ENCODE measurements around the gene LYRM2. TPM values are rescaled to one million over a fixed set of nuclear protein-coding genes. Genes with fewer than 3 reads are reported as not detected.

Gene LYRM2
- polyA plus RNA-seq, 3 donors from 2014 or later: 56.5 to 69.4 (median 66.8) TPM

DNA sequence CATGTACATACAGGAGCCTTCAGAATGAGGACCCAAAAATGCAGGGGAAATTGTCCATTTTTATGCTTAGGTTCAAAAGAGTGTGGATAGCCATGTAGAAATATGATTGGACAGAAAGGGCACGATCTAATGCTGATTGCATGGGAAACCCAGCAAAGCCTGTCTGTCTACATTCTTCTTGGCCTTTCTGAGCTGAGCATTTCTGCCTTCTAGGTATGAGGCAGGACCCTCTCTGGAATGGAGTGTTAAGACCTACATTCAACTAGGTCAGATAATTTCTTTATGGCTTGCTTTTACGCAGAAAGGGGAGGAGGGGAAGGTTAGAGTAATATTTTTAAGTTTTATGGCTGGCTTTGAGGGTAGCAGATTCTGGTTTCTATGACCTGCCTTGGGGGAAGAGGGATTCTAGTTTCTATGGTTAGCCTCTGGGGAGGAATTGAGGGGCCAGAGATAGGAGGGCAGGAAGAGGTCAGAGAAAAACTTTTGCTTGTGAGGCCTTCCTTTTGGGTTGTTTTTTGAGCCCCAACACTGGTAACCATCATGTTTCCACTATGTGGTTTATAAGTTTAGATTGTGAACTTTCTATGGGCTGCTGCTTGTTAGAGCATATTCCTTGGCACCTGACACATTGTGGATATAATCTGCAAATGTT, 63.5 kb downstream of the LYRM2 start:
- no peaks in the 10 kb centered on the region for H3K9me3 Mint-ChIP-seq
- H3K4me3 Mint-ChIP-seq: no peak overlapping the region
- H3K27ac Mint-ChIP-seq: no peak overlapping the region
- no peaks in the 10 kb centered on the region for H3K4me1 Mint-ChIP-seq
- no peak for DNase-seq
- no peaks in the 10 kb centered on the region for H3K36me3 Mint-ChIP-seq
- peaks cover 0 to 8% (median 4%) of the 10 kb centered on the region in 3 donors for H3K27me3 Mint-ChIP-seq (ENCODE audit: low read depth in 3 of 3)

GRCh38 chr6:89567630-89568390, 70.7 kb downstream of the LYRM2 start:
- no peak overlapping the region for H3K4me3 Mint-ChIP-seq
- no peaks in the 10 kb centered on the region for H3K4me1 Mint-ChIP-seq

GRCh38 chr6:89566930-89567629, 71.5 kb downstream of the LYRM2 start:
- no peaks in the 10 kb centered on the region for H3K4me1 Mint-ChIP-seq
- H3K27ac Mint-ChIP-seq: no peak overlapping the region
- peaks cover 0 to 8% (median 7%) of the 10 kb centered on the region in 3 donors for H3K27me3 Mint-ChIP-seq (ENCODE audit: low read depth in 3 of 3)
- DNase-seq: no peak
- H3K36me3 Mint-ChIP-seq: no peaks in the 10 kb centered on the region
- no peaks in the 10 kb centered on the region for H3K9me3 Mint-ChIP-seq
- H3K4me3 Mint-ChIP-seq: no peak overlapping the region

More at GRCh38 chr6:89567630-89568390, 70.7 kb downstream of the LYRM2 start:
- Mint-ChIP-seq H3K36me3 (no peaks in the 10 kb centered on the region), H3K27me3 (ENCODE audit: low read depth in 3 of 3) (peaks cover 0 to 7% (median 7%) of the 10 kb centered on the region in 3 donors), H3K9me3 (no peaks in the 10 kb centered on the region), H3K27ac (no peak overlapping the region)
- DNase-seq: no peak

DNA sequence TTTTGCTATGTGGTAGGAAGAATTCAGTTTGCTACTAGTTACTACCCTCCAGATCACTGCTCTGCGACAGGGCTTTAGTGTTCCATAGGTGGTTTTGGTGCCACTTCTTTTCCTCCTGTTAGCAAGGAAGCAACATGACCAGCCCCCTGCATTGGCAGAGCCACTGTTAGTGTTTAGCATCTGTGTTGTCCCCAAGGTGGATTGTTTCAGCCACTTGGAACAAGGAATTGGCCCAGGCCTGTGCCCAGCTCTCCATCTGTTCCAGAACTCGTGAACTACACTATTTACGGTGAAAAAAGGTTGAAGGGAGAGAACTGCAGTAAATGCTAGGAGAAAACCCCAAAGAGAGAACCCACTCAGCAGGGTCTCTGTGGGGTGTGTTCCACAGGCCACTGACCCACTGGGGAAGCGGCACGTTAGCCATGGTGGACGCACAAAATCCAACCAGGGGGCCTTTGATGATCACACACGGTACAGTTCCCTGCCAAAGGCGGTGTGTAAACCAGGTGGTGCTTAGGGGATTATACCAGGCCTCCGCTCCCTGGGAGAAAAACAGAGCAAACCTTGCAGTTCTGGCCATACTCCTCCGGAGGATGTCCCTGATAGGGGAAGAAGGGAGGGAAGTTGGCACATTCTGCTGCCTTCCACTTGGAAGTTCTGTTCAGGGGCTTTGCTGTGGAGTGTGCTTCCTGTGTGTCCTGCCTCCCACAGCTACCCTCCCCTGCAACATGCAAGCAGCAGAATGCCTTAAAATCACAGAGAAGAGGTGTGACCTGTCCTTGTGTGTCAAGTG, 72.3 kb downstream of the LYRM2 start:
- H3K27ac Mint-ChIP-seq: no peak overlapping the region
- peaks cover 0 to 7% (median 4%) of the 10 kb centered on the region in 3 donors for H3K27me3 Mint-ChIP-seq (ENCODE audit: low read depth in 3 of 3)
- H3K4me3 Mint-ChIP-seq: no peak overlapping the region
- H3K9me3 Mint-ChIP-seq: no peaks in the 10 kb centered on the region
- H3K36me3 Mint-ChIP-seq: no peaks in the 10 kb centered on the region
- no peak for DNase-seq
- no peaks in the 10 kb centered on the region for H3K4me1 Mint-ChIP-seq

DNA sequence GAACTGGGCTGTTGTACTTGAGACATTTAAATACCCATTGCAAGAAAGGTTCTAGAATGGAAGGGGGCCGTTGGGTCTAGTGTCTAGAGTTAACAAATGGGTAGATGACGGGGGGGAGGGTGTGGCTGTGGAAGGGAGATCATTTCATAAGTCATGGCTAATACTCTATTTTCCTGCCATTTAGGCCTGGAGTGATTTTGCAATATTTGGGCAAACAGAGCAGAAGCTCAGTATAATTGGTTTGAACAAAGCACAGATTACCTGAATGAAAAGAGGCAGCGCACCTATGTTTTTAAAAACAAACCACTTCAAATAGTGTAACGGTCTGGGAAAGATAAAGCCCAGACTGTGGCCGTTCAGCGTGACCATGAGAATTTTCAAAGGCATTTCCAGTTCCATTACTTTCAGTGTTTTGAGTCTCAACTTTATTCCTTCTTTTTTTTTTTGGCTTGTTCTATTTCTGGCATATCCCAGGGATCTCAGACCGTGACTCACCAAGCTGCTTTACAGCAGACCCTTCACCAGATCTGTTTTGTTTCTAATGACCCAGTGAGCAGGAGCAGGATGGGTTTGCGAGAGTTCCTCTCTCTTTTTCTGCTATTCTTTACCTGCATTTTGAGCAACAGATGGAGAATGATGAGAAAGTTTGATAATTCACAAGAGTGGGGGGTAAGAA, 73.7 kb downstream of the LYRM2 start:
- H3K9me3 Mint-ChIP-seq: no peaks in the 10 kb centered on the region
- H3K4me1 Mint-ChIP-seq: no peaks in the 10 kb centered on the region
- H3K27me3 Mint-ChIP-seq (ENCODE audit: low read depth in 3 of 3): peaks cover 0 to 7% (median 4%) of the 10 kb centered on the region in 3 donors
- DNase-seq: no peak
- H3K4me3 Mint-ChIP-seq: no peak overlapping the region
- H3K36me3 Mint-ChIP-seq: no peaks in the 10 kb centered on the region
- H3K27ac Mint-ChIP-seq: no peak overlapping the region

- Mint-ChIP-seq H3K4me1 (no peaks in the 10 kb centered on the region), H3K27ac (no peak overlapping the region), H3K4me3 (no peak overlapping the region), H3K36me3 (no peaks in the 10 kb centered on the region), H3K27me3 (ENCODE audit: low read depth in 3 of 3) (peaks cover 0 to 7% (median 4%) of the 10 kb centered on the region in 3 donors), H3K9me3 (no peaks in the 10 kb centered on the region)
- no peak for DNase-seq
These were observed 74.7 kb downstream of the LYRM2 start for GRCh38 chr6:89563866-89564265.

DNA sequence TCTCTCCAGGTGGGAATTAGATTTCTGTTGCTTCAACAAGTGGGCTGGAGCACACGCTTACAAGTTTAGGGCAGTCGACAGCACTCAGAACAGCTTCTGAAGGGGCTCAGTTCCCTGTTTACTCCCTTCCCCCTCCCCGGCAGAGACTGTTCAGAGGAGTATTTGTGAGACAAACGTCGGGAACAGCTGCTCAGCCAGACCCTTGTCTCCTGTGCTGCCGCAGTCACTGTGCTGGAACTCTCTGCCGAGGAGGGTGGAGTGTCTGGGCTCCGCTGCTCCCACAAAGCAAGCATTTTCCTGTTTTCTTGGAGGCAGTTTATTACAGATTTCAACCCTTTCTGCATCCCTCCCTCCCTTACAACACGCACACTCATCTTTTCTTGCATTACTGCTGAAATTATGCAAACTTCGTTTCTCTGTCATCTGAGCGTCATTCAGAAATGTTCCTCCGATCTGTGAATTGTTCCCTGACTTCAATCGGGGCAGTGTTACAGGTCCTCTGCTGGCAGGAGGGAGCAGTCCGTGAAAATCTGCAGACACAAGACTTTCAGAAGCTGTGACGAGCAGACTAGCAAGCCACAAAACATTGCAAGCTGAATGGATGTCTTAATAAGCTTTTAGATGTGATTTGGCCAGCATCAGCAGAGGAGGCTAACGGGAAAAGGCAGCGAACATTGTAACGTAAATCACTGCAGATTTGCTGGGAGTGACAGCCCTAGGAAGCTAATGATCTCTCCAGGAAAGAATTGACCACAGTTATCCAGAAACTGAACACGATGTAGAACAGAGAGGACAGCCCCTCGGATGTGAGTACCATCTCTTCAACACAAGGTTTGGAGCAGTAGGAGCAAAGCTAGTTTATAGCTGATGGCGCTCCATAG, 76.2 kb downstream of the LYRM2 start:
- Mint-ChIP-seq H3K27ac (no peak overlapping the region), H3K9me3 (no peaks in the 10 kb centered on the region), H3K27me3 (ENCODE audit: low read depth in 3 of 3) (peaks cover 0 to 7% (median 4%) of the 10 kb centered on the region in 3 donors), H3K36me3 (peaks cover 0 to under 1% (median 0%) of the 10 kb centered on the region in 3 donors), H3K4me1 (no peaks in the 10 kb centered on the region), H3K4me3 (no peak overlapping the region)
- DNase-seq: no peak

- Mint-ChIP-seq H3K4me1 (no peaks in the 10 kb centered on the region), H3K9me3 (peaks cover 0 to 3% (median 0%) of the 10 kb centered on the region in 6 donors), H3K4me3 (no peak overlapping the region), H3K36me3 (peaks cover 0 to 4% (median 0%) of the 10 kb centered on the region in 3 donors), H3K27ac (no peak overlapping the region), H3K27me3 (ENCODE audit: low read depth in 3 of 3) (peaks cover 0 to 8% (median 8%) of the 10 kb centered on the region in 3 donors)
- no peak for DNase-seq
These were observed 79.1 kb downstream of the LYRM2 start for GRCh38 chr6:89559487-89559886.

DNA sequence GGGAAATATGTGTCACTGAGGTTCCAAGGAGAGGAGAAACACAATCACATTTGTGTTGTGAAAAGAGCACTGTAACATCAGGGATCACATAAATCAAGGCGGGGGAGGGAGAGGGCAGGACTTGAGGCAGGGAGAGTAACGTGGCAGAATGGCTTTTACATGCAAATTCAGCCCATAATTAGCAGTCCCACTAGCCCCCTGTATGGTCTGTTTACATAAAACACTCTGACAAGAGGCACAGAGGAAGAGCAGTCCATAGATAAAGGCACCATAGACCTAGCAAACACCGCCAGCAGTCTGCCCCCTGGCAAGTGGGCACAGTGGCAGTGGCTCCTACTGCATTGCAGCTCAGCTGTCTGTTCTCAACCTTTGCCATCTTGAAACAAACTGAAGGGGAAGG, 82.7 kb downstream of the LYRM2 start:
- peaks cover 0 to 4% (median 0%) of the 10 kb centered on the region in 3 donors for H3K36me3 Mint-ChIP-seq
- H3K27me3 Mint-ChIP-seq (ENCODE audit: low read depth in 3 of 3): peaks cover 0 to 6% (median 4%) of the 10 kb centered on the region in 3 donors
- H3K27ac Mint-ChIP-seq: no peak overlapping the region
- no peak overlapping the region for H3K4me3 Mint-ChIP-seq
- peaks cover 0 to 3% (median 0%) of the 10 kb centered on the region in 6 donors for H3K9me3 Mint-ChIP-seq
- DNase-seq: no peak
- no peaks in the 10 kb centered on the region for H3K4me1 Mint-ChIP-seq

GRCh38 chr6:89555031-89555430, 83.5 kb downstream of the LYRM2 start:
- no peaks in the 10 kb centered on the region for H3K4me1 Mint-ChIP-seq
- peaks cover 0 to 4% (median 0%) of the 10 kb centered on the region in 3 donors for H3K36me3 Mint-ChIP-seq
- peaks cover 0 to 6% (median 4%) of the 10 kb centered on the region in 3 donors for H3K27me3 Mint-ChIP-seq (ENCODE audit: low read depth in 3 of 3)
- no peak for DNase-seq
- no peak overlapping the region for H3K27ac Mint-ChIP-seq
- peaks cover 0 to 3% (median 0%) of the 10 kb centered on the region in 6 donors for H3K9me3 Mint-ChIP-seq
- H3K4me3 Mint-ChIP-seq: no peak overlapping the region

DNA sequence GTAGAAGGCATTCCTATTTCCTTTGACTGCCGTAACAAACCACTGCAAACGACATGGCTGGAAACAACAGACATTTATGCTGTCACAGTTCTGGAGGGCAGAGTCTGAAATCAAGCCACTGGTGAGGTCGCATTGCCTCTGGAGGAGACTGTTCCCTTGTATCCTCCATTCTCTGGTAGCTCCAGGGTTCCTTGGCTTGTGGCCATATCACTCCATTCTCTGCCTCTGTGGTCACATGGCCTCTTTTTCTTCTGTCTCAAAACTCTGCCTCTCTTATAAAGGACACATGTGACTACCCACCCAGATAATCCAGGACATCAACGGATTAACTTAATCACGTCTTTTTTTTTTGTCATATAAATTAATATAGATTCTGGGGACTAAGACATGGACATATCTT, 84.4 kb downstream of the LYRM2 start:
- H3K27me3 Mint-ChIP-seq (ENCODE audit: low read depth in 3 of 3): peaks cover 0 to 6% (median 4%) of the 10 kb centered on the region in 3 donors
- H3K4me1 Mint-ChIP-seq: no peaks in the 10 kb centered on the region
- H3K9me3 Mint-ChIP-seq: peaks cover 0 to 3% (median 0%) of the 10 kb centered on the region in 6 donors
- no peak overlapping the region for H3K4me3 Mint-ChIP-seq
- peaks cover 0 to 4% (median 0%) of the 10 kb centered on the region in 3 donors for H3K36me3 Mint-ChIP-seq
- H3K27ac Mint-ChIP-seq: no peak overlapping the region
- DNase-seq: no peak

- Mint-ChIP-seq H3K4me3 (no peak overlapping the region), H3K27me3 (ENCODE audit: low read depth in 3 of 3) (peaks cover 0 to 6% (median 4%) of the 10 kb centered on the region in 3 donors), H3K9me3 (peaks cover 0 to 3% (median 0%) of the 10 kb centered on the region in 6 donors), H3K4me1 (no peaks in the 10 kb centered on the region), H3K27ac (no peak overlapping the region), H3K36me3 (peaks cover 0 to 4% (median 0%) of the 10 kb centered on the region in 3 donors)
- no peak for DNase-seq
These were observed 85.1 kb downstream of the LYRM2 start for GRCh38 chr6:89553431-89553830.
